HUES48 (cell line): ENCODE data around the gene SORT1.
"Not testable (repeated sequence)": the region's sequence is repeated elsewhere in the genome, so short reads cannot be mapped to it uniquely, and the experiment has no call there.

Source experiments
- H3K27ac ChIP-seq: one replicate; pipeline ENCODE4 v1.7.0; 2013; ENCODE audit warnings: low read depth, low read length, inconsistent platforms
- H3K27me3 ChIP-seq: 2 replicates; pipeline ENCODE4 v1.6.1; 2013; ENCODE audit warnings: mild to moderate bottlenecking, low read length; ENCODE audit not compliant: control insufficient read depth, insufficient read depth
- H3K36me3 ChIP-seq: 2 replicates; pipeline ENCODE4 v1.6.1; 2013; ENCODE audit warnings: low read length; ENCODE audit not compliant: control insufficient read depth, insufficient read depth
- H3K4me1 ChIP-seq: 2 replicates; pipeline ENCODE4 v1.6.1; 2013; ENCODE audit warnings: mild to moderate bottlenecking, low read length; ENCODE audit not compliant: control insufficient read depth, insufficient read depth
- H3K4me3 ChIP-seq: 2 replicates; pipeline ENCODE4 v1.5.1; 2013; ENCODE audit warnings: mild to moderate bottlenecking, low read depth, low read length
- H3K9ac ChIP-seq: 2 replicates; pipeline ENCODE4 v1.6.1; 2013; ENCODE audit warnings: mild to moderate bottlenecking, low read depth, low read length, moderate library complexity
- H3K9me3 ChIP-seq: 2 replicates; pipeline ENCODE4 v1.6.1; 2013; ENCODE audit warnings: low read length; ENCODE audit not compliant: control insufficient read depth, insufficient read depth

Gene SORT1

DNA sequence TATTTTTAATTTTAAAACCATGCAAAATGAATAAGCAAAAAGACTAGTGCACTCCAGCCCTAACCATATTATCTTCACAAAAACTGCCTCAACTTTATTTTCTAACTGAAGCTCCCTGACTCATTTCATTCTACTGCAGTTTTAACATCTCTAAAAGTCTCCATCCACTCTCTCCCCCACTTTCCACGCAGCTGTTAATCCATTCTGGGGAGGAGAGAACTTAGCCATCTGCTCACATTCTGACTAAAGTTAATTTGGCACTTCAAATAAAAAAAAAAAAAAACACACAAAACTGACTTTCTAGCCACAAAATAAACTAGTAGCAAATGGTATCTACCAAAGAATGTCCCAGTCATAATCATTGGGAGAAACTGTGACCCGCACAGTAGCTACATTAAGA, 85.5 kb downstream of the SORT1 start:
- Histone ChIP-seq H3K27me3 (no peaks in the 10 kb centered on the region), H3K27ac (no peak overlapping the region), H3K9ac (no peak overlapping the region), H3K36me3 (peaks cover 47% of the 10 kb centered on the region), H3K4me1 (peaks cover 2% of the 10 kb centered on the region; the same call in 1 of the 2 replicates), H3K9me3 (no peaks in the 10 kb centered on the region), H3K4me3 (no peak overlapping the region)

DNA sequence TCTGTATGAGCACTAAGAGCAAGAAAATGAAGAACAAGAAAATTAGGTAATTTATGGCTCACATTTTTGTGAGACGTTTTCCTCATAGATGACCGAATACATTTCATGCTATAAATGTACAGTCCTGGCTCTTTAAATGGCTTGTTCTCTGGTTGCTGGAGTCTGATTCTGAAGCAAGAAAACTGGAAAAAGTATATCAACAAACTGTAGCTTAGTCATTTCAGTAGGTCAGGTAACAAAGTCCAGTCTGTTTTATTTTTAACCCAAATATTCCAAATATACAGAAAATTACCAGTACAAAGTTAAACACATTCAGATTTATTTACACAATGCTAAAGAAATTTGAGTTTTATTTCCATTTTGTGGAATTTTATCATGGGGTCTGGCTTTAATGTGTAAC, 88.4 kb downstream of the SORT1 start:
- Histone ChIP-seq H3K9me3 (no peaks in the 10 kb centered on the region), H3K36me3 (peaks cover 24% of the 10 kb centered on the region), H3K4me3 (no peak overlapping the region), H3K4me1 (peaks cover 15% of the 10 kb centered on the region; the same call in 1 of the 2 replicates), H3K27ac (no peak overlapping the region), H3K27me3 (no peaks in the 10 kb centered on the region), H3K9ac (no peak overlapping the region)

DNA sequence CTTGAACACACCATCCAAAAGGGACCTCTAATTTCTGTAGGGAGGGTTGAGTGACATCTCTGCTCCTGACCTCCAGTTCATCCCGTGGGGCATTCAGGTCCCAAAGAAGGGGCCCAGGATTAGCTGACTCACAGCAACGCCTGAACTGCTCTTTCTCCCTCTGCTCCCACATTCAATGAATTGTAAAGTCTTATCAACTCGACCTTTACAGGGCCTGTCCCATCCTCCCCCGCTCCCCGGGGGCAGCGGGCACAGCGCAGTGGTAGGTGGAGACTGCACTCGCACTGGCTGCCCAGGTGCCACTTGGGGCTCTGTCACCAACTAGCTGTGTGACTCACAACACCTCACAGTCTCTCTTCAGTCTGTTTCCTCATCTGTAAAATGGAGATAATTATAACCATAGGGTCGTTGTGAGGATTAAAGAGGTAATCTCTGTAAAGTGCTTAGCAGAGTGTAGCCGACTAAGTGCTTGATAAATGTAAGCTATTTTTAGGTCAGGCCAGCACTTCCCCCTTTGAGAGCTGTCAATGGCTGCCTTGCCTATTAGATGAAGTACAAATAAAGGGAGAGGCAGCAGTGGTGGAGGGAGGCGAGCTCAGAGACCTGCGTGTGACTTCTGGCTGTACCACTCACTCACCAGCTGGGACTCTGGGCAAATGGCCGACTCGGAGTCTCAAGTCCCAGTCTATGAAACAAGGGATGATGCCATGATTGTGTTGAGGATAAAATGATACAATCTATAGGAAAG, 90.3 kb downstream of the SORT1 start:
- H3K27ac ChIP-seq: no peak overlapping the region
- no peaks in the 10 kb centered on the region for H3K27me3 ChIP-seq
- no peaks in the 10 kb centered on the region for H3K9me3 ChIP-seq
- peaks cover 15% of the 10 kb centered on the region; the same call in 1 of the 2 replicates for H3K4me1 ChIP-seq
- H3K9ac ChIP-seq: no peak overlapping the region
- H3K36me3 ChIP-seq: peaks cover 6% of the 10 kb centered on the region
- H3K4me3 ChIP-seq: no peak overlapping the region

DNA sequence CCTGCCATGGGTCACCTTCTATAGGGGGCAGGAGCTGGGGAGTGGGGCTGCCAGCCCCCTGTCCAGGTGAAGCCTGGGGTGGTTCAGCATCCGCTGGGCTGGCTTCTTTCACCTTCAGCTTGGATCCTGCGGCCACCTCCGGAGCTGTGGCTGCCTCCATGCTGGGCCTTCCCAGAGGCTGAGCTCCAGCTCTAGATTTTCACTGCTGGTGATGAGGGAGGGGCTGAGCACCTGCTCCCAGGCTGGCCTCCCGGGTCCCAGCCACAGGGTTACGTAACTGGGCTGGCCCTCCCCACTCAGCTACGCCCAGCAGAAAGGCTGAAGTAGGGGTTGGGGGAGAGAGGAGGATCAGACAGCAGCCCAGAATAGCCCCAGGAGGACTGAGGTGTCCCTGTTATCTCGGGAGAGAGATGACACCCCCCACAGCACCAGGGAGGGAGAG, 90.9 kb downstream of the SORT1 start, which contains the start of gene MYBPHL:
Gene MYBPHL (minus strand): TSS at position 180 of the 442 bp plus-strand sequence. CDS start 20 bp downstream, at position 160.
- H3K27ac ChIP-seq: no peak within 1 kb of the TSS
- H3K9ac ChIP-seq: no peak within 1 kb of the TSS
- no peaks in the 10 kb centered on the region for H3K9me3 ChIP-seq
- no peaks in the 10 kb centered on the region for H3K27me3 ChIP-seq
- no peak within 1 kb of the TSS for H3K4me3 ChIP-seq
- H3K36me3 ChIP-seq: peaks cover 6% of the 10 kb centered on the region
- peaks cover 15% of the 10 kb centered on the region; the same call in 1 of the 2 replicates for H3K4me1 ChIP-seq

DNA sequence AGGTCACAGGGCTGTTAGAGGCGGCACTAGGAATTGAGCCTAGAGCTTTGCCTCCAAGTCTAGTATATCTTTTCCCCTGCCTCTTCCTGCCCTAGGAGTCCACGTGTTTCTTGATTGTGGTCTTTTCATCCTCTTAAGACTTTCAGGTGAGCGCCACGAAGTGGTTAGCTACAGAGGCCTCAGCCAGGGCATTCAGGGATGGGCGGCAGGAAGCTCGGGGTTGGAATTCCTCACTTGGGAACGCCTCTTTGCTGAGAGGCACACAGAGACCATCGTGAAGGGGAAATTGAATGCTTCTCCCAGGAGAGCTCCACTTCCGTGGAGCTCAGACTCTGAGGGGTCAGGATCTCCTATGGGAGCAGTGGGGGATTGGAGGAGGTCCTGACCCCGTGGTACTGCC, 91.7 kb downstream of the SORT1 start:
- H3K27ac ChIP-seq, H3K9ac ChIP-seq, H3K9me3 ChIP-seq, H3K4me3 ChIP-seq, H3K36me3 ChIP-seq, H3K27me3 ChIP-seq: not testable (repeated sequence)
- peaks cover 15% of the 10 kb centered on the region; the same call in 1 of the 2 replicates for H3K4me1 ChIP-seq

DNA sequence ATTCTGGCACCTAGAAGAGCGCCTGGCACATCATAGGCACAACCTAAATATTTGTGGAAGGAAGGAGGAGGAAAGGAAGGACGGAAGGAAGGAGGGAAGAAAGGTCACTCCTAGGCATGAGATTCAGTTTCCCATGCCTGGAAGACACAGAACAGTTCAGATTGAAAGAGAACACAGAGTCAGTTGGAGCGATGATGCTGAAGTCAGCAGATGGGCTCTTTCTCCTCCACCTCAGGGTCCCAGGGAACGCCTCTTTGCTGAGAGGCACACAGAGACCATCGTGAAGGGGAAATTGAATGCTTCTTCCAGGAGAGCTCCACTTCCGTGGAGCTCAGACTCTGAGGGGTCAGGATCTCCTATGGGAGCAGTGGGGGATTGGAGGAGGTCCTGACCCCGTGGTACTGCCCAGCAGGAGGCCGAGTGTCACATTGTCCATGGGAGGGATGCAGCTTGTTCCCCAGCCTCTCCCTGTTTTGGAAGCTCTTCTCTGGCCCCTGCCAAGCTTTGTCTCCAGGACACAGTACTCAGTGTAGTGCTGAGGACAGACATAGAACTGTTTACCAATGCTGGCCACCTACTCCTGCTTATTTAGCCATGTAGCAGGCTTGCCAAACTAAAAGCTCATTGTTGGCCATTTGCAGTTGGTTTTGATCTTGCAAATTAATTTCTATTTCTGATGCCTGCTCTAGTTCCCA, 93.3 kb downstream of the SORT1 start:
- H3K27ac ChIP-seq: no peak overlapping the region
- H3K4me1 ChIP-seq: peaks cover 15% of the 10 kb centered on the region; the same call in 1 of the 2 replicates
- H3K9me3 ChIP-seq: no peaks in the 10 kb centered on the region
- no peak overlapping the region for H3K4me3 ChIP-seq
- no peaks in the 10 kb centered on the region for H3K27me3 ChIP-seq
- H3K36me3 ChIP-seq: no peaks in the 10 kb centered on the region
- no peak overlapping the region for H3K9ac ChIP-seq

DNA sequence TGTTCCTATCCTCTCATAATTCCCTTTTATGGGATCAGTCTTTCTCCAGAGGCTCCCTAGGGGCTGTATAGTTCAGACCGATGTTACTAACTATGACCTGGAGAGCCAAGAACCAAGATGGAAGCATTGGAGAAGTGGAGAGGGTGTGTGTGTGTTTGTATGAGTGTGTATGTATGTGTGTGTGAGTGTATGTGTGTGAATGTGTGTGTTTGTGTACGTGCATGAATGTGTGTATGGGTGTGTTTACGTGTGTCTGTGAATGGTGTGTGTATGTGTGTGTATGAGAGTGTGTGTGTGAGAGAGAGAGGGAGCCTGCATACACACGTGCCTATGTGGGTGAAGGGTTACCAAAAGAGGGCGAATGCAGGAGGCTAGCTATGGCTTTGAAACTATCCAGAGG, 95.8 kb downstream of the SORT1 start:
- Histone ChIP-seq H3K27me3 (no peaks in the 10 kb centered on the region), H3K9me3 (no peaks in the 10 kb centered on the region), H3K4me3 (no peak overlapping the region), H3K36me3 (no peaks in the 10 kb centered on the region), H3K4me1 (peaks cover 9% of the 10 kb centered on the region; the same call in 1 of the 2 replicates), H3K9ac (no peak overlapping the region), H3K27ac (no peak overlapping the region)

DNA sequence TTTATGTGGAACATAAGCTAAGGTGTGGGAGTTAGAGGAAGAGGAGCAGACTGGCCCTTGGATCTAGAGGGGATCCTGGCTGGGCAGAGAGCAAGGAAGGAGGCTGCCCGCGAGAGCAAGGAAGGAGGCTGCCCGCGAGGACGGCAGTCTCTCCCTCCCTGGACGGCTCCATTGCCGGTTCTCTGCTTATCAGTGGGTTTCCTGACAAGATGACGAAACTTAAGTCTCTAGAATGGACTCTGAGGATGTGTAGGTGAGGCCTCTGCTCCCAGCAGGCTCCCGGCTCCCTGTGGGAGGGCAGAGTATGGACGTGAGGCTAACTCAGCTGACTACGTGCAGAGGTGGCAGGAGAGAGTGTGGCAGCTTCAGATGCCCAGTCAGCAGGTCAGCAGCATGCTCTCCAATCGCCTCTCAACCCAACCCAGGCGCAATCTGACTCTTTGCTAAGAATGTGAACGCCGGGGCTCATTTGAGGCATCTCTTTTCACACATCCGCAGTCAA, 97.0 kb downstream of the SORT1 start:
- Histone ChIP-seq H3K27ac (no peak overlapping the region), H3K4me1 (0 out of 2 replicates have a peak, but pooled peaks cover 2% of the 10 kb centered on the region)

DNA sequence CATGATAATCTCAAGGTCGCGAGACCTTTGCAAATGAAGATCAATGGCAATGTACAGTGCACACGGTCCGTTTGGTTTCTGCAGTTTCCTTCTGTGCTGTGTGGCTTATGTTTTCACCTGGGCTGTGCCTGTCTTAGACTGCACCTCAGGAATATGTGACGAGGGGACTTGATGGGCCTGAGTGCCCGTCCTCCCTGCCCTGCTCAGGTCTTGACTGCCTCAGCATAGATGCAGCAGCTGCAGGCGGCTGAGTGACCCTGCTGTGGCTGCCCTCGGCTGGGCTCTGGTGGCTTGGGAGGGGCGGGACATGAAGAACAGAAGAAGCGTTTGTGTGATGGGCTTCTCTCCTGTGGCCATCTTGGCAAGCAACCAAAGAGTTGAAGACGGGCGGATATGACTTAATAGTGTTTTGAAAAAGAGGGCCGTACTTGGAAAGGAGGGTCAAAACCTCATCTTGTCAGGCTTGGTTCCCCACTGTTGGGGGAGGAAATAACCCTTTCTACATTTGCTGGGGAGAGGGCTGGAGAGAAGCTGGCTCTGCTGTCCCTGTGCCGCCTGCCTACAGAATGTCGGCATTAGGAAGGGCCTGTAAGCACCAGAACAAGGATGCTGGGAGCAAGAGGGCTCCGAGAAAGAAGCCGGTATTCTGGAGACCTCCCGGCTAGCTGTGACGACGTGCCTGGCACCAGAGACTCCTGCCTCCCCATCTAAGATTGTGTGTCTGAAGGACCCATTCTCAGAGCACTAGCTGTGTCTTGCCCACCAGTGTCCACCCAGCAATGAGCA, 98.0 kb downstream of the SORT1 start:
- Histone ChIP-seq H3K4me1 (no peaks in the 10 kb centered on the region), H3K36me3 (no peaks in the 10 kb centered on the region), H3K27ac (no peak overlapping the region), H3K4me3 (no peak overlapping the region), H3K9me3 (no peaks in the 10 kb centered on the region), H3K9ac (no peak overlapping the region), H3K27me3 (no peaks in the 10 kb centered on the region)

More for the DNA sequence above, 97.0 kb downstream of the SORT1 start:
- H3K9ac ChIP-seq: no peak overlapping the region
- no peaks in the 10 kb centered on the region for H3K36me3 ChIP-seq
- H3K9me3 ChIP-seq: no peaks in the 10 kb centered on the region
- no peaks in the 10 kb centered on the region for H3K27me3 ChIP-seq
- no peak overlapping the region for H3K4me3 ChIP-seq

DNA sequence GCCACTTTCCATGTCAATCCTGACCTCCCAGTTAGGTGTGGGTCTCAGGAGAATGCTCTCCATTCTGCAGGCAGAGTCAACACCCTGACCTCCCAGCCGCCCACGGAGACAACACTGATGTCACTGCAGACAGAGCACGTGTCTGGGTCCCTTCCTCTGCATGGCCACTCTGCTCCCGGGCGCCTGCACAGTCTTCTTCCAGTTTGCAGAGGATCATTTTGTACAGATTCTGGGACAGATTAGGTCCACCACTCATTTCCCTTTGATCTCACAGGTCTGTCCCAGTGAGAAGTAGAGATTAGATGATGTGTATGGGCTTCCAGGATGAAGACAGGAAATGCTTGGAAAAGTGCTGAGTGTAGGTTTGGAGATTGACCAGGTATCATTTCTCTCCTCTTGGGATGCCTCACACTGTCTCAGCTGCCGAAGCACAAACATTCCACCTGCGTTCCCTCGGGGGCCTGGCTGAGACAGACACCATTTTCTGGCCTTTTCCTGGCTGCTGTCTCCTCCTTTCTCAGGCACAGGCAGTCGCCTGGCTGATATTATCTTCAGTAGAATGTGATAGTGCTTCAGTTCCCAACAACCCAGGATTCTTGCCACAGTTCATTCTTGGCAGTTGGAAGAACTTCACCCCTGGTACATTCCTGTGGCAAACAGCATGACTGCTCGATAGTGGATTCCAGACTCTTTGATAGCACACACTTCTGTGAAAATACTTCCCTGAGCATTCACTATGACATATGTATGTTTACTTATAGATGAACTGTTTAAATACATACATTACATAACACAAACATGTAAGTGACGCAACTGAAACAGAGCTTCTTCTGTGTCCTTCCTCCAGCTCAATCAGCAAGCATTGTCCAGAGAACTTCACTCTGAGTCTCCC, 98.8 kb downstream of the SORT1 start:
- no peaks in the 10 kb centered on the region for H3K27me3 ChIP-seq
- no peaks in the 10 kb centered on the region for H3K9me3 ChIP-seq
- H3K9ac ChIP-seq: no peak overlapping the region
- H3K4me1 ChIP-seq: no peaks in the 10 kb centered on the region
- no peak overlapping the region for H3K27ac ChIP-seq
- no peak overlapping the region for H3K4me3 ChIP-seq
- no peaks in the 10 kb centered on the region for H3K36me3 ChIP-seq
